Neural crest cell (in vitro differentiated cells): ENCODE measurements around the gene ST3GAL3. TPM values are rescaled to one million over a fixed set of nuclear protein-coding genes. Genes with fewer than 3 reads are reported as not detected.

Experiments
- DNase-seq: peaks from one replicate; pipeline ENCODE4 v3.0.0; 2021; ENCODE audit warnings: low read depth, mixed read lengths, low spot score
- H3K27ac Mint-ChIP-seq: one replicate; pipeline ENCODE4 v1.8.0; 2021; ENCODE audit warnings: mild to moderate bottlenecking, mixed read lengths; ENCODE audit not compliant: unreplicated experiment
- H3K27me3 Mint-ChIP-seq: 2 replicates; pipeline ENCODE4 v1.8.0; 2021; ENCODE audit warnings: low read depth, mild to moderate bottlenecking, mixed read lengths
- H3K36me3 Mint-ChIP-seq: 2 replicates; pipeline ENCODE4 v1.8.0; 2021; ENCODE audit warnings: low read depth, mild to moderate bottlenecking, mixed read lengths
- H3K4me1 Mint-ChIP-seq: 2 replicates; pipeline ENCODE4 v1.8.0; 2021; ENCODE audit warnings: mixed read lengths
- H3K4me3 Mint-ChIP-seq: one replicate; pipeline ENCODE4 v1.8.0; 2021; ENCODE audit warnings: mild to moderate bottlenecking, mixed read lengths
- H3K9me3 Mint-ChIP-seq: 2 replicates; pipeline ENCODE4 v1.8.0; 2021; ENCODE audit warnings: mixed read lengths
- CTCF ChIP-seq: fragments of 200-600 bp; sonication (generic); conservative IDR thresholded peaks from 2 replicates; pipeline ENCODE4 v1.5.0; 2021; ENCODE audit warnings: antibody characterized with exemption, mild to moderate bottlenecking
- total RNA-seq: library from RNA; stranded (reverse); gene quantifications from 2 replicates; pipeline ENCODE4 v1.2.1, GENCODE V29; 2021

The ST3GAL3 gene
- total RNA-seq, 1 donor from 2014 or later = 37.4 TPM

- DNase-seq = no peak
- Mint-ChIP-seq H3K4me1 (no peaks in the 10 kb centered on the region), H3K27ac (no peak overlapping the region), H3K27me3 (no peaks in the 10 kb centered on the region), H3K4me3 (no peak overlapping the region), H3K36me3 (no peaks in the 10 kb centered on the region), H3K9me3 (no peaks in the 10 kb centered on the region)
- no peak for TF ChIP-seq CTCF
Measured at GRCh38 chr1:43873851-43874250, 166.5 kb downstream of the ST3GAL3 start.

GRCh38 chr1:43874716-43875115 is 167.4 kb downstream of the ST3GAL3 start:
- no peak for DNase-seq
- no peak overlapping the region for H3K4me3 Mint-ChIP-seq
- no peak overlapping the region for H3K27ac Mint-ChIP-seq
- no peaks in the 10 kb centered on the region for H3K9me3 Mint-ChIP-seq
- no peaks in the 10 kb centered on the region for H3K4me1 Mint-ChIP-seq
- no peak for TF ChIP-seq CTCF
- H3K27me3 Mint-ChIP-seq = no peaks in the 10 kb centered on the region
- no peaks in the 10 kb centered on the region for H3K36me3 Mint-ChIP-seq

GRCh38 chr1:43875331-43875730 is 168.0 kb downstream of the ST3GAL3 start:
- no peak overlapping the region for H3K4me3 Mint-ChIP-seq
- H3K4me1 Mint-ChIP-seq = no peaks in the 10 kb centered on the region
- DNase-seq = no peak
- no peaks in the 10 kb centered on the region for H3K27me3 Mint-ChIP-seq
- no peak overlapping the region for H3K27ac Mint-ChIP-seq
- no peaks in the 10 kb centered on the region for H3K36me3 Mint-ChIP-seq
- no peak for TF ChIP-seq CTCF
- no peaks in the 10 kb centered on the region for H3K9me3 Mint-ChIP-seq

- TF ChIP-seq CTCF = no peak
Measured at GRCh38 chr1:43877101-43877500, 169.8 kb downstream of the ST3GAL3 start.

GRCh38 chr1:43878440-43878839 is 171.1 kb downstream of the ST3GAL3 start:
- no peak for DNase-seq
- Mint-ChIP-seq H3K9me3 (no peaks in the 10 kb centered on the region), H3K27ac (no peak overlapping the region), H3K27me3 (no peaks in the 10 kb centered on the region), H3K4me1 (no peaks in the 10 kb centered on the region), H3K4me3 (no peak overlapping the region), H3K36me3 (no peaks in the 10 kb centered on the region)
- no peak for TF ChIP-seq CTCF

More at GRCh38 chr1:43877101-43877500, 169.8 kb downstream of the ST3GAL3 start:
- no peaks in the 10 kb centered on the region for H3K36me3 Mint-ChIP-seq
- H3K27ac Mint-ChIP-seq = no peak overlapping the region
- H3K9me3 Mint-ChIP-seq = no peaks in the 10 kb centered on the region
- no peaks in the 10 kb centered on the region for H3K27me3 Mint-ChIP-seq
- DNase-seq = no peak
- H3K4me3 Mint-ChIP-seq = no peak overlapping the region
- H3K4me1 Mint-ChIP-seq = no peaks in the 10 kb centered on the region

GRCh38 chr1:43878854-43879253 is 171.5 kb downstream of the ST3GAL3 start:
- no peak for TF ChIP-seq CTCF
- no peaks in the 10 kb centered on the region for H3K27me3 Mint-ChIP-seq
- no peaks in the 10 kb centered on the region for H3K36me3 Mint-ChIP-seq
- no peak overlapping the region for H3K27ac Mint-ChIP-seq
- no peaks in the 10 kb centered on the region for H3K4me1 Mint-ChIP-seq
- no peak overlapping the region for H3K4me3 Mint-ChIP-seq
- DNase-seq = no peak
- H3K9me3 Mint-ChIP-seq = no peaks in the 10 kb centered on the region
